MM.1S (cell line): ENCODE results near the gene CDK5R2.

Source experiments
- CTCF ChIP-seq: fragments of 300-600 bp; sonication (generic); IDR thresholded peaks from 2 replicates; pipeline ENCODE4 v1.5.1; 2016; ENCODE audit warnings: antibody characterized with exemption, low read length, mixed read lengths
- EZH2 ChIP-seq: fragments of 300-600 bp; sonication (generic); optimal IDR thresholded peaks from 2 replicates; pipeline ENCODE3; 2017; ENCODE audit warnings: low read depth, mild to moderate bottlenecking, antibody characterized with exemption, low read length, mixed read lengths

- TF ChIP-seq EZH2 (no peak), CTCF (no peak)
These were observed 40.6 kb downstream of the CDK5R2 start for GRCh38 chr2:218999881-219000568.
